ENCODE data around the gene FOXP1. TPM values are rescaled to one million over a fixed set of nuclear protein-coding genes. Genes with fewer than 3 reads are reported as not detected.

The FOXP1 gene
- total and polyA plus RNA-seq, 9 of the 15 experiments (the other 6 are each of a cell fraction or from before 2014, with no cell fraction given): 7.7 to 34.5 (median 13.7) TPM

GRCh38 chr3:71210257-71211007, 373.1 kb downstream of the FOXP1 start (continued):
- TF ChIP-seq VEZF1 (CRISPR knock-in tag; IDR thresholded peaks at IDR 0.05): no peak
- no peak for TF ChIP-seq ZNF407 (IDR thresholded peaks at IDR 0.05; ENCODE audit: low read depth)
- no peak for TF ChIP-seq MIER1 (IDR thresholded peaks at IDR 0.05; ENCODE audit: low read depth)
- no peak for TF ChIP-seq WHSC1 (IDR thresholded peaks at IDR 0.05; ENCODE audit: low read length)
- no peak for TF ChIP-seq MAFG (tag; conservative IDR thresholded peaks at IDR 0.05)
- no peak for TF ChIP-seq KLF1 (tag; IDR thresholded peaks at IDR 0.05)
